ENCODE results near the gene PVALEF. TPM values are rescaled to one million over a fixed set of nuclear protein-coding genes. Genes with fewer than 3 reads are reported as not detected.

Gene PVALEF
- total RNA-seq (ENCODE audit: unreplicated experiment): 0.29 TPM
- long read RNA-seq, partial matches to known transcripts: 0 of 2 reads
- long read RNA-seq, other reads (novel, unspliced or antisense): 2 of 2 reads

DNA sequence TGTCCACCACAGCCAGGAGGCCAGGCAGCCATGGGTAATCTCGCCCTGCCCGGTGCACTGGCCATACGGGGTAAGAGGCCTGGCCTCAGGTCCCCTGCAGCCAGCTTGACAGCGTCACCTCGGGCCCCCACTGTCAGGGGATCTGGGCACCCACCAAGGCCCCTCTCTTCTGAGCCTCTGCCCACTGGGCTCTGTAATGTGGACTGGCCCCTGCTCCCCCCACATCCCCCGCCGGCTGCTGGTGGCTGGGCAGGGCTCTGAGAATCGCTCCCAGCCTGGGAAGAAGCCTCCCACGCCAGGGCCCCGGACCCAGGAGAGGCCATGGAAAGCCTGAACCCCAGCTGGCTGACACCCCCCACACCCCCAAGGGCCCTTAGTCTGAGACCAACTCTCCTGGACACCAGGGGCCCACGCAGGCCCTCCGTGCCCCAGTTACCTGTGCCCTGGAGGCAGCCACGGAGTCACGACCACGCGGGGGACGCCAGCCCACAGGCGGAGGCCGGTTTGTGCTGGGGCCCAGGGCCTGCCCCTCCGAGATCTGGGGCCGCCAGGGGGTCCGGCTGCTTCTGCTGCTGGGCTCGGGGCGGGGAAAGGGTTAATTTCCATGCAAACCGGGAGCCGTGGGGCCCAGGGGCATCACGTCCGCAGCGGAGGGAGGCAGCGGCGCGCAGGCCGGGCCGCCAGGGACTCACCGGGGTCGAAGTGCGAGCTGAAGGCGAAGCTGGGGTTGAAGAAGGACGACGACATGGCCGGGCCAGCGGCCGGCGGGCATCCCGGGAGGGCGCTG, at the start of gene PVALEF:
PVALEF (plus strand) TSS at position 262 of the 787 bp plus-strand sequence. CDS start 15,720 bp downstream, outside the sequence.
- Mint-ChIP-seq H3K36me3 (ENCODE audit: unreplicated experiment) (no peaks in the 10 kb centered on the region), H3K9me3 (ENCODE audit: unreplicated experiment) (peaks cover 2% of the 10 kb centered on the region), H3K27me3 (ENCODE audit: unreplicated experiment) (no peaks in the 10 kb centered on the region), H3K4me3 (ENCODE audit: unreplicated experiment) (peak within 1 kb of the TSS; percentile 61), H3K27ac (ENCODE audit: unreplicated experiment) (peak within 1 kb of the TSS; percentile 82), H3K4me1 (ENCODE audit: low read depth, unreplicated experiment) (peaks cover 9% of the 10 kb centered on the region)
- TF ChIP-seq, protein P1, sequence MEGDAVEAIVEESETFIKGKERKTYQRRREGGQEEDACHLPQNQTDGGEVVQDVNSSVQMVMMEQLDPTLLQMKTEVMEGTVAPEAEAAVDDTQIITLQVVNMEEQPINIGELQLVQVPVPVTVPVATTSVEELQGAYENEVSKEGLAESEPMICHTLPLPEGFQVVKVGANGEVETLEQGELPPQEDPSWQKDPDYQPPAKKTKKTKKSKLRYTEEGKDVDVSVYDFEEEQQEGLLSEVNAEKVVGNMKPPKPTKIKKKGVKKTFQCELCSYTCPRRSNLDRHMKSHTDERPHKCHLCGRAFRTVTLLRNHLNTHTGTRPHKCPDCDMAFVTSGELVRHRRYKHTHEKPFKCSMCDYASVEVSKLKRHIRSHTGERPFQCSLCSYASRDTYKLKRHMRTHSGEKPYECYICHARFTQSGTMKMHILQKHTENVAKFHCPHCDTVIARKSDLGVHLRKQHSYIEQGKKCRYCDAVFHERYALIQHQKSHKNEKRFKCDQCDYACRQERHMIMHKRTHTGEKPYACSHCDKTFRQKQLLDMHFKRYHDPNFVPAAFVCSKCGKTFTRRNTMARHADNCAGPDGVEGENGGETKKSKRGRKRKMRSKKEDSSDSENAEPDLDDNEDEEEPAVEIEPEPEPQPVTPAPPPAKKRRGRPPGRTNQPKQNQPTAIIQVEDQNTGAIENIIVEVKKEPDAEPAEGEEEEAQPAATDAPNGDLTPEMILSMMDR (IDR thresholded peaks at IDR 0.05; ENCODE audit: partially characterized antibody, unreplicated experiment): no peak
- DNase-seq: peak; percentile 75

- TF ChIP-seq, protein P1 (IDR thresholded peaks at IDR 0.05; ENCODE audit: partially characterized antibody, unreplicated experiment): no peak
- peaks cover 12% of the 10 kb centered on the region for H3K4me1 Mint-ChIP-seq (ENCODE audit: low read depth, unreplicated experiment)
- DNase-seq: no peak
- H3K4me3 Mint-ChIP-seq (ENCODE audit: unreplicated experiment): no peak overlapping the region
- peaks cover 20% of the 10 kb centered on the region for H3K27me3 Mint-ChIP-seq (ENCODE audit: unreplicated experiment)
- peak overlapping the region; percentile 64 for H3K27ac Mint-ChIP-seq (ENCODE audit: unreplicated experiment)
- no peaks in the 10 kb centered on the region for H3K36me3 Mint-ChIP-seq (ENCODE audit: unreplicated experiment)
- H3K9me3 Mint-ChIP-seq (ENCODE audit: unreplicated experiment): peaks cover 18% of the 10 kb centered on the region
Measured at GRCh38 chr17:81115749-81116464, 49.4 kb upstream of the PVALEF start.

DNA sequence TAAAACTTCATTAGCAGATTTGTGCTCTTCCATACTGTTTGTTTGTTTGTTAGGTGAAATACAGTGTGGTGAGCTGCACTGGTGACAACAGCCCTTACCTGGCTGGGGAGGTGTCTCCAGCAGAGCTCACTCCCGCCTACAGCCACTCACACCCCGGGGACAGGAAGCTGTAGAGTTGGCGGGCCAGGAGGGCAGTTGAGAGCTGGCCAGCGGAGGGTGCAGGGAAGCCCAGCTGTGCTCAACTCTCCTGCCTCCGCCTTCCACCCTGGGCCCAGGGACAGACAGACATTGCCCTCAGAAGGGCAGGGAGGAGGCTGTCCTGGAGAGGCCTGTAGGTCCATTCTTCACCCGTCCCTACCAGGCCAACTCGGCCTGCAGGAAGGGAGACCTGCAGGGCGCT, 48.6 kb upstream of the PVALEF start:
- peaks cover 20% of the 10 kb centered on the region for H3K27me3 Mint-ChIP-seq (ENCODE audit: unreplicated experiment)
- TF ChIP-seq, protein P1 (IDR thresholded peaks at IDR 0.05; ENCODE audit: partially characterized antibody, unreplicated experiment): no peak
- H3K4me1 Mint-ChIP-seq (ENCODE audit: low read depth, unreplicated experiment): peaks cover 10% of the 10 kb centered on the region
- peaks cover 17% of the 10 kb centered on the region for H3K9me3 Mint-ChIP-seq (ENCODE audit: unreplicated experiment)
- no peak overlapping the region for H3K27ac Mint-ChIP-seq (ENCODE audit: unreplicated experiment)
- no peaks in the 10 kb centered on the region for H3K36me3 Mint-ChIP-seq (ENCODE audit: unreplicated experiment)
- H3K4me3 Mint-ChIP-seq (ENCODE audit: unreplicated experiment): no peak overlapping the region
- DNase-seq: no peak

DNA sequence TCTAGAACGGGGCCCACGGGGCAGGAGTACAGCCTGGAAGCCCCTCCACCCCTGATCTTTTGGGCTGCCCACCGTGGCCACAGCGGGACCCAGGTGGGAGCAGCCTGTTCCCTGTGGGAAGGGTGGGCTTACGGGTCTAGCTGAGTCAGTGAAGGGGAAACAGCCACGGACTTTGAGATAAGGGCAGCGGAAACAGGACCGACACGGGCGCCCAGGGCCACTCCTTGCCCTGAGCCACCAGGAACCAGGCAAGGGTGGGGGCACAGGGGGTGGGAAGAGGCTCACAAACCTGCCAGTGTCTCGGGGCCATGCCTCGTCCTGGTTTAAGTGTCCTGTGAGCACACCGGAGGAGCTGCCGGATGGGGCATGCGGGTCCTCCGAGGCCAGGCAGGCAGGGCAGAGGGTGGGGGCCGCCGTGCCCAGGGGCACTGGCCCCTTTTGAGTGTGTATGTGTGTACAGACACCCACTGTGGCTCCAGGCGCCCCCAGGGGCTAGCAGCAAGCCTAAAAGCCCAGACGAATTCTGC, 47.6 kb upstream of the PVALEF start:
- H3K27me3 Mint-ChIP-seq (ENCODE audit: unreplicated experiment): peaks cover 20% of the 10 kb centered on the region
- H3K4me3 Mint-ChIP-seq (ENCODE audit: unreplicated experiment): no peak overlapping the region
- H3K36me3 Mint-ChIP-seq (ENCODE audit: unreplicated experiment): no peaks in the 10 kb centered on the region
- no peak overlapping the region for H3K27ac Mint-ChIP-seq (ENCODE audit: unreplicated experiment)
- H3K9me3 Mint-ChIP-seq (ENCODE audit: unreplicated experiment): peaks cover 14% of the 10 kb centered on the region
- H3K4me1 Mint-ChIP-seq (ENCODE audit: low read depth, unreplicated experiment): peaks cover 10% of the 10 kb centered on the region
- TF ChIP-seq, protein P1 (IDR thresholded peaks at IDR 0.05; ENCODE audit: partially characterized antibody, unreplicated experiment): no peak
- no peak for DNase-seq

All from glutamatergic neuron (in vitro differentiated cells).